HK-2 (cell line): ENCODE measurements around the gene FLRT2.

ENCODE experiments used
- DNase-seq: peaks from one replicate; pipeline ENCODE4 v3.0.0-alpha.2; 2018; ENCODE audit not compliant: unreplicated experiment

Gene FLRT2

DNA sequence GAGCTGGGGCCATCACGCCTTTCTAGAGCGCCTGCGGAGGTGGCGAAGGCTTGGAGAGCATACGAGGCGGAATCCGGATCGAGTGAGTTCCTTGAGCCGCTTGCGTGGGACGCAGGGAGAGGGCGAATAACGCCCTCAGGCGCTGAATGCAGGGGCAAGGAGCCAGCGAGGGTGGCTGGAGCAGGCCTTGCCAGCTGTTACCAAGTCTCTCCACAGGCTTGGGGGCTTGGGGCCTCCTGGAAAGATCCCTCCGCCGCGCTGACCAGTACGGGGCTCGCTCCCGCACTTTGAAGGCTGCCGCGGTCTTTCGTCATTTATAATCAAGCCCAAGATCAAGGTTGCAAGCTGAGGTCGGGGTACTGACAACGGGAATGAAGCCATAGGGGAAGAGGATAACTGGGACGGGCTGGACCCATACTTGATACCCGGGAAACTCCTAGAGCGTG is 1.2 kb downstream of the FLRT2 start:
- peak; percentile 65 for DNase-seq

DNA sequence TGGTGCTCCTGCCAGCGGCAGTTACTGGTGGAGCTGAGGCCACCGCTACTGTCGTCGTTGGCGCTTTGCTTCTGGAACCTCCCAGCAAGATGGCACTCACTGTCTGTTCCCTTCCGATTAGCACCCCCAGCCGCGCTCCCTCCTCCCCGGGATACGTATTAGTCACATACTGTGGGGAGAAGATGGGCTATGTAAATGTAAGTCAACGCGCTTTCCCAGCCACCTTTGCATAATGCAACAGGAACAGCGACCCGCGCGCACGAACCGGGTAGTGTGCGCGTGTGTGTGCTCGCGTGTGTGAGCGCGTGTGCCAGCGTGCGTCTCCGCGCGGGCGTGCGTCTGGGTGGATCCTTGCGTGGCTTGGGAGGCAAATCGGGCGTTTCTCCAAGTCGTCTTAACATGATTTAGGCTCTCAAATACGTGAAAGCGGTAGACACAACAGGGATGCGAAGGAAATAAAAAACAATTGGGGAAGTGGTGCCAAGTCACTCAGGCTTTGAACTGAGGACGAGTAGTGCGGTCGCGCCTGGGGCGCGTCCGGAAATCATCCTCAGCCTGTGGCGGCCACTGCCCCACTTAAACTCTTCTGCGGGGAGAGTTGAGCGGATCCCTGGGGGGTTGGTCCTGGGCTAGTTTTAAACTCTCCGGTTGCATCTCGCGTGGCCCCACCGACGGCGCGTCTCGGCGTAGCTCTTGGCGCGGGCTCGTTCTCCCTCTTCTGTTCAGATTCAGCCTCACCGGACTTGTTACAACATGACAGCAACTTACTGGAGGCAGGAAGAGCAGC is 1.8 kb downstream of the FLRT2 start:
- peak; percentile 82 for DNase-seq

- DNase-seq, result no peak
These were observed 2.6 kb downstream of the FLRT2 start for GRCh38 chr14:85532374-85533022.

DNA sequence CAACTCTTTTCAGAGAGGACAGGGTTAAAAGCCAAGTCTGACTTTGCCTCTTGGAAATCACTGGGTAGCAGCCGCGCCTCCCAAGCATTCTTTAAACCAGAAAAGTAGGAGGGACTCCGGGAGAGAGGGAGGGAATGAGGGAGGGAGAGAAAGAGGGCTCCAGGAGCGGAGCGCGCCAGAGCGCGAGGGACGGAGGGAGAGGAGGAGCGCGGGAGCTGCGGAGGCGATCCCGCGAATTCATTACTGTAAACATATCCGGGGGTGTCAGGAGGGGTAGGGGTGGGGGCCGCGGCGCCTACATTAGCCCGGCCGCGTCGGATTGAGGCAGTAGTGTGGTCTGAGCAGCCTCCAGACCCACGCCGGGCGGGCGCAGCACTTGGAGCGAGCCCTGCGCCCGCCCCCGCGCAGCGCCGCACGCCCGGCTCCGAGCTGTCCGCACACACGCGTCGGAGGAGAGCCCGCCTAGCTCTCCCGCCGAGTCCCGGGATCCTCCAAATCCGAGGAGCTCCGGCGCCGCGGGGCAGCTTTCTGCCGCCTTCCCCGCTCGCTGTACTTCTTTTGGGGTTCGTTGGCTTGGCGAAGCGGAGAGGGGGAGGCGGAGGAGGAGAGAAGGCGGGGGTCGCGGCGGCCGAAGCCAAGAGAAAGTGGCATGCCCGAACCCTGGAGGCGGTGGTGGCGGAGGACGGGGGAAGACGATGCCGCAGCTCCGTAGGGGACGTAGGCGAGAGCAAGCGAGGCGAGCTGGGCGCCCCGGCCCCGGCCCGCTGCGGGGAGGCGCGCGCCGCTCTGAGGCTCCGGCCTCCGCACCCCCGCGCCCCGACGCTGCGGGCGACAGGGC is 3.3 kb downstream of the FLRT2 start:
- peak; percentile 72 for DNase-seq

DNA sequence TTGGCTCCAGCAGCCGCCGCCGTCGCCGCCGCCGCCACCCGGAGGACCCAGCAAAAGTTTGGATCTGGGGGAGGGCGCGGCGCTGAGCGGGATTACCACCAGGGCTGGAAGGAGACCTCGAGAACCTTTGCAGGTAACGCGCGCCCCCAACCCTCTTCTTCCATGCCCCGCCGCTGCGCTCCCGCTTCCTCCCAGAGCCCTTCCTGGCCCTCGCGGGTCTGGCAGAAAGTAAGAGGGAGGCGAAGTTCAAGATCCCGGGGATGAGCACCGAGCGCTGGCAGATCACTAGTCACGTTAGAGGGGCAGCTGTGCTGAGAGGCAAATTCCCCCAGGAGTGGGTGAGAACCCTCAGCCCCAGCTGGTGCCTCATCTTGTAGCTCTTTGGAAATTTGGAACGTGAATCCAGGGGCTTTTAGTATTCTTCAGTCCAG is 3.9 kb downstream of the FLRT2 start:
- peak; percentile 33 for DNase-seq

DNA sequence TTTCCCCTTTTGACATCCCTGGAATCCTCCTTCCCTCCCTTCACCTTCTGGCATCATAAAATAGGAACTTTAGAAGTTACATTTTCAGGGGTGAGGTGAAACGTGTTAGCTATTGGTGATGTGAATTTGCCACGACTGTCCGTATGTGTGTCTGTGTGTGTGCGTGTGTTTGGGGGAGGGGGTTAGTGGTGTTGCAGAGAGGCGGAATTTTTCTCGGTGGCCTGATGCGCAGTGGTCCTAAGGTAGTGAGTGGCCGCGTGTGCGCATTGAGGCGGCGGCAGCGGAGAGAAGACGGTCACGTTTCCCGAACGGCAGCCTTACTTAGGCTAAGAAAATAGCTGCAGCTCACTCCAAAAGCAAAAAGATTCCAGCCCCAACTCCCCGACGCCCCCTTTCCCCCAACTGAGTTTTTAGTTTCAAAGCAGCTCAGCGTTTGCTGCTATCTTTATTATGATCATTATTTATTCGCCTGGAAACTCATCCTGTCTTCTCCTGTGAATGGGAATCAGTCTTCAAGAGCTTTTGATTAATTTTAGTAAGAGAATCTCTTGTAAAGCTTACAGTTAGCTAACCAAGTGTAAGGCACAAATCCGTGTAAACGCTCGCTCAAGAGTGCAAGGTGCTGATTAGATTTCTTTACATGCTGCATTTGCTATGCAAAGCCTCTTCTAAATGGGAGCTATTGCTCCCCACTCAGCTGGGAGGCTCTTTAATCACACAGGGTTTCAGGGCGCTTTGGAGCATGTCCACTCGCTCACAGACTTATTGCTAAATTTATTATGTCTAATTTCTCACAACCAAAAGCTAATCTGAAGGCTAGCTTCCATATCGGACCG is 4.7 kb downstream of the FLRT2 start:
- DNase-seq, result no peak

DNA sequence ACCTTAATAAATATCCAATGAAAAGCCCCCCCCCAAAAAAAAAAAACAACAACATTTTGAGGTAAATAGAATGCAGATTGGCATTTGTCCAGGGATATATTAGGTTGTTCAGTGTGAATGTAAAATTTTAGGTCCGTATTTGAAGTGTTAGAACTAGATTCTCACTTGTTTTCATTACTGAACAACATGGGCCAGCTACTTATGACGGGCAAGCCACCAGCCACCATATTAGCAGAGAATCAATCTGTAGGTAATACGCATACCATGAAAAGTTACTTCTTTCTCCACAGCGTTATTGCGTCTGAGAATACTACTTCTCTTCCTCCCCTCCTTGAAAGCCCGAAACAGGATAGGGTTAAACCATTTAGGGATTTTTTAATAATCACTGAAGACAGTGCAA is 5.4 kb downstream of the FLRT2 start:
- DNase-seq, result no peak

DNA sequence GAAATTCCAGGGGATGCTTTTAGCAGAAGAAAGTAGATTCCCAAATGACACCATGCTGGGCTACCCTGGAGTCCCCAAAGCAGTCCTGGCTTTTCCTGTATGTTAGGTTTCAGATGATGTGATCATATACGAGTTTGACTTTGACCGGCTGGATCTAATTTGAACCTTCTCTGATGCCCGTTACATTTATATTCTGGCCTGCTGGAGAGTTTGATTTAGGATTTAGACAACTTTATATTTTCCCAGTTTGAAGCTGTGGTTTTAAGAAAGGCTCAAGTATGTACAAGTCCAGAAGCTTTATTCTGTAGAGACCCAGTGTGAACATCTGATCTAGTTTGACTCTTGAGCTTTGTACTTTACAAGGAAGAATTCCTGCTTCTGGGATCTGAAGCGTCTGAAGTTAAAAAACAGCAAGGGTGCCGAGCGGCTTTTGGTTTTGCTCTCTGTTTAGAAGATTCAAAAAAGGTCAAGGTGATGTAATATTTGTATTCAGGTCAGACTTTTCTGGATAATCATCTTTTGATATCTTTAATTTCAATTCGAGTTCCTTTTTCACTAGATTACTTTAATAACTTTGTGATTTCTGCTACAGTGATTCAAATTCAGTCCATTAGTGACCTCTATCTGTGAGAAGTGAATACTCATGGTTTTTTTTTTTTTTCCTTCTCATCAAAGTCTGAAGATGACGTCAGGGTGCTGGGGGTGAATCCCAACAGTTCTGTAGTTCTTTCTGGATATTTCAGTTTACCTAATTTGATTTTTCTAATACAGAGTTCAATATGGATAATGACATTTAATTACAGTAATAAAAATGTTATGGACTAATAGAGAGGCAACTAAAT is 6.3 kb downstream of the FLRT2 start:
- DNase-seq, result no peak

GRCh38 chr14:85536833-85537190 is 6.9 kb downstream of the FLRT2 start:
- DNase-seq, result no peak

DNA sequence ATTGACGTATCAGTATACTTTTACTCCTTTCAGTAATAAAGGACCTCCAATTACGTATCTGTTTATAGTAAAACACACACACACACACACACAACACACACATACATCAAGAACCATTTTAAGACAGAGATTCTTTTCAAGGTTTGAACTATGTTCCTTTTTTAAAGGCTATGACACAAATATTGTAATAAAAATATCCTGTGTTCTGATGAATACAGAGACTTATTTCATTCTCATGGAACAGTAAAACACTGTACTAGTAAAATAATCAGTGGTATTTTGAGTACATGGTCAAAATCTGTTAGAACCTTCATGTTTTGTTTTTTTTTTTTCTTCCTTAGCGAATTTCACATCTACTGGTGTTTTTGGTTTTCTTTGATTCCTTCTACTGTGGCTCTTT is 7.6 kb downstream of the FLRT2 start:
- no peak for DNase-seq

GRCh38 chr14:85538636-85539035 is 8.7 kb downstream of the FLRT2 start:
- DNase-seq, result no peak

DNA sequence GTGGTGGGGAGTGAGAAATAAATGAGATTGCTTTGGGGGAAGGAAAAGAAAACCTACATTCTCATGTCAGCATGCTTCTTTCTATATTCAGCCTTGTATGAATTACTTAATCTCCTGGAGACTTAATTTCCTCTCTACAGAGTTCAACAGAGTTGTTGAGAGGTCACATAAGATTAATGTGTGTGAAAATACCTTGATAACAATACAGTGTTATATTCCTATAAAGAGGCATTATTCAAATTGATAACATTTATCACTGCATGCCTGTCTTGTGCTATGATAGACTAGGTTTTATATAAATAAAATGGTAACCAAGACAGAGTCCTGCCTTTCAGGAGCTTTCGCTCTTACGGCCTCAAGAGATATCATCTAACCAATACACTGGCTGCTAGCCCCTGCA is 9.6 kb downstream of the FLRT2 start:
- DNase-seq, result no peak

GRCh38 chr14:85542623-85543022 is 12.7 kb downstream of the FLRT2 start:
- no peak for DNase-seq

- DNase-seq, result no peak
These were observed 15.8 kb downstream of the FLRT2 start for GRCh38 chr14:85545738-85546137.

- DNase-seq, result no peak
These were observed 16.4 kb downstream of the FLRT2 start for GRCh38 chr14:85546390-85546789.

DNA sequence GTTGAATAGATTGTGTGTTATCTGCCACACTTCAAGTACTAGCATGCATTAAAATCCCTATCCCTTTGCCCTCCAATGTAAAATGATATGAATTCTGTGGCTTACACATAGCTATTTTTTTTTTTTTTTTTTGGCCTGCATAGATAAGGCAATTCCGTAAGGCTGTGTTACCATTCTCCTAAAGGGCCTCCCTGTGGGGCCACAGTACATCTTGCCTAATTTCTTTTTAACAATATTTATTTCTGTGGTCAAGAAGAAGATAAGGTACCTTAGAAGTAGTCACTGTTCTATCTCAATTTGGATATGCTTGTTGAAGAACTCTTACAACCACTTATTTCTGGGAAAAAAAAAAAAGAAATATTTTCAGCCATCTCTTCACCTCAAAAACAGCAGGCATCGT is 19.8 kb downstream of the FLRT2 start:
- no peak for DNase-seq

DNA sequence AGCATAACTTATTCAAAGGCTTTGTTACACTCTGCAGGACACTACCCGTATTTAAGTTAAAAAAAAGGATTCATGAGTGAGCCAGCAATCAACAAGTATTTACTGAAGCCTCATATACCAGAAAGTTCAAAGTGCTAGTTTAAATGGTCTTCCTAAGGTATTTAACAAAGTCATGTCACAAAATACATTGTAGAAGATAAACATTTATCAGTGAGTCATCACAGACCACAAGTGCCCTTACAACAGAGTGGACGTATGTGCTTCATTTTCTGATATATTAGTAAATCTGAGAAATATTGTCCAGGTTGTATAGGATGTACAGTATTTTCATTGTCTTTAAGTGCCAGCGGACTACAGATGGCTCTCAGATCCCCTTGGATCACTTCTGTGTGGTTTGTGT is 24.2 kb downstream of the FLRT2 start:
- no peak for DNase-seq

- no peak for DNase-seq
These were observed 26.3 kb downstream of the FLRT2 start for GRCh38 chr14:85556267-85556666.

DNA sequence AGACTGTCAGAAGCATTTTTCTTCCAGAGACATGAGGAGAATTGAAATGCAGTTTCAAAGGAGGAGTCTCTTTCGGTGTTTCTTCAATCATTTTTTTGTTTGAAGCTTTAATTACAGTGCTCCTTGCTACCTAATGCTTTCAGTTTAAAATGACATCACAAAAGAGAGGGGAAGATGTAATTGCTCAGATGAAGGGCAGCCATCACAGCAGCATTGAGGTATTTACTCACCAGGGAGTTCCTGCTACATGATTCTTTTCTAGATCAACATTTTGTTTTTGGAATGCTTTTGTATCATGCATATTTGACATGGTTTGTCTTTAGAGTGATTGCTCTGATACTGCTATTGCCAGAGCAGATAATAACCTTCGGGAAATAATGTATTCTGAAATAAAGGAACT is 28.6 kb downstream of the FLRT2 start:
- no peak for DNase-seq

GRCh38 chr14:85562630-85563029 is 32.7 kb downstream of the FLRT2 start:
- DNase-seq, result no peak
